AG10803 (cell line): ENCODE results near the gene GAGE10.
A peak's percentile ranks its signal among the peaks of the same experiment; 100 is the strongest.
"Not testable (repeated sequence)": the region's sequence is repeated elsewhere in the genome, so short reads cannot be mapped to it uniquely, and the experiment has no call there.

Experiments used
- DNase-seq: peaks from one replicate; pipeline ENCODE4 v3.0.0; 2010; ENCODE audit warnings: low read depth
- H3K4me3 ChIP-seq: 2 replicates; pipeline ENCODE4 v1.5.1; 2011; ENCODE audit warnings: mild to moderate bottlenecking, low read length, control low read depth
- TF ChIP-seq, protein P1 (sequence below): conservative IDR thresholded peaks from 2 replicates; pipeline ENCODE4 v1.5.1; 2011; ENCODE audit warnings: mild to moderate bottlenecking, low read length, control low read depth, inconsistent platforms

GAGE10 gene

DNA sequence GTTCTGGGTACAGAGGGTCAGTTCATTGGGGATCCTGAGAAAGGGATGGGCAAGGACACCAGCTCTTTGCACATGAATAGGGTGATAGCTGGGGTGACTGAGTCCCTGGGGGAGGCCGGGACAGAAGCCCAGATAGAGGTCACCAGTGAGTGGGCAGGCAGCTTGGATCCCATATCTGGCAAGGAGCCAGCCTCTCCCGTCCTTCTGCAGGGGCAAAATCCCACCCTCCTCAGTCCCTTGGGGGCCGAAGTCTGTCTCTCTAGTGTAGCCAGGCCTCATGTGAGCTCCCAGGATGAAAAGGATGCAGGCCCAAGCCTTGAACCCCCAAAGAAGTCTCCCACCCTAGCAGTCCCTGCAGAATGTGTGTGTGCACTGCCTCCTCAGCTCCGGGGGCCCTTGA, 16.9 kb upstream of the GAGE10 start:
- H3K4me3 ChIP-seq: no peak overlapping the region
- TF ChIP-seq, protein P1, sequence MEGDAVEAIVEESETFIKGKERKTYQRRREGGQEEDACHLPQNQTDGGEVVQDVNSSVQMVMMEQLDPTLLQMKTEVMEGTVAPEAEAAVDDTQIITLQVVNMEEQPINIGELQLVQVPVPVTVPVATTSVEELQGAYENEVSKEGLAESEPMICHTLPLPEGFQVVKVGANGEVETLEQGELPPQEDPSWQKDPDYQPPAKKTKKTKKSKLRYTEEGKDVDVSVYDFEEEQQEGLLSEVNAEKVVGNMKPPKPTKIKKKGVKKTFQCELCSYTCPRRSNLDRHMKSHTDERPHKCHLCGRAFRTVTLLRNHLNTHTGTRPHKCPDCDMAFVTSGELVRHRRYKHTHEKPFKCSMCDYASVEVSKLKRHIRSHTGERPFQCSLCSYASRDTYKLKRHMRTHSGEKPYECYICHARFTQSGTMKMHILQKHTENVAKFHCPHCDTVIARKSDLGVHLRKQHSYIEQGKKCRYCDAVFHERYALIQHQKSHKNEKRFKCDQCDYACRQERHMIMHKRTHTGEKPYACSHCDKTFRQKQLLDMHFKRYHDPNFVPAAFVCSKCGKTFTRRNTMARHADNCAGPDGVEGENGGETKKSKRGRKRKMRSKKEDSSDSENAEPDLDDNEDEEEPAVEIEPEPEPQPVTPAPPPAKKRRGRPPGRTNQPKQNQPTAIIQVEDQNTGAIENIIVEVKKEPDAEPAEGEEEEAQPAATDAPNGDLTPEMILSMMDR: no peak
- no peak for DNase-seq

DNA sequence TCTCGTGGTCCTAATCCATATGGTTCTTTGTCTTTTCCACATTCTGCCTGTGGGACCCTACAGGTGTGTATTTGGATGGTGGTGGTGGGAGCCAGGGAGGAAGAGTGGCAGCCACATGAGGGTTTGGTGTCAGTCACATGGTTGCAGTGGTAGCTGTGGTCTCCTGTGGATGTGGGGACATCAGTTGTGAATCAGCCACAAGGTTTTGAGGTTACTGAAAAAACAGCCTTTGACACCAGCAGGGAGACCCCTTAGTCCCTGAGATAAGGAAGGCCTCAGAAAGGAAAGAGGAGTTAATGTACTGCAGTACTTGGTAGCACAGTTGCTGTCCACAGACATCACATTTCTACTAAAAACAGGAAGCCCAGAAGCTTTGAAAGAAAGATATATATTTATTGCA, 15.8 kb upstream of the GAGE10 start:
- TF ChIP-seq, protein P1: no peak
- no peak overlapping the region for H3K4me3 ChIP-seq
- DNase-seq: no peak

DNA sequence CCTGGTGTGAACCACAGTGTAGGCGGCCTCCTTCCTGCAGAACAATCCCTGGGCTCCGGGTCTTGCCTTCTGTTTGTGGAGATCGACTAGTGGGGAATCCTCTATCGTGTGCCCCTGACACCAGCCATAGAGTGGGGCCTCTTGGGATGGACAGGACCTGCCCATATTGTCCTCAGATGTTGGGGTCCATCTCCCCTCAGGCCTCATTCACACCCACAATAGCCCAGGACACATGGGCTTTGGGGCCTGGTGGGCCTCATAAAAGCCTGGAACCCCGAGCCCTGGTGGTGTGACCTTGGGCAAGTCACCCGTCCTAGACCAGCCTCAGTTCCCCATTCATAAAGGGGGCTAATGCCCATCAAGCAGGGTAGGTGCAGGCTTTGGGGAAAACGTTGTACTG, 13.2 kb upstream of the GAGE10 start:
- no peak for DNase-seq
- TF ChIP-seq, protein P1: no peak
- H3K4me3 ChIP-seq: no peak overlapping the region

DNA sequence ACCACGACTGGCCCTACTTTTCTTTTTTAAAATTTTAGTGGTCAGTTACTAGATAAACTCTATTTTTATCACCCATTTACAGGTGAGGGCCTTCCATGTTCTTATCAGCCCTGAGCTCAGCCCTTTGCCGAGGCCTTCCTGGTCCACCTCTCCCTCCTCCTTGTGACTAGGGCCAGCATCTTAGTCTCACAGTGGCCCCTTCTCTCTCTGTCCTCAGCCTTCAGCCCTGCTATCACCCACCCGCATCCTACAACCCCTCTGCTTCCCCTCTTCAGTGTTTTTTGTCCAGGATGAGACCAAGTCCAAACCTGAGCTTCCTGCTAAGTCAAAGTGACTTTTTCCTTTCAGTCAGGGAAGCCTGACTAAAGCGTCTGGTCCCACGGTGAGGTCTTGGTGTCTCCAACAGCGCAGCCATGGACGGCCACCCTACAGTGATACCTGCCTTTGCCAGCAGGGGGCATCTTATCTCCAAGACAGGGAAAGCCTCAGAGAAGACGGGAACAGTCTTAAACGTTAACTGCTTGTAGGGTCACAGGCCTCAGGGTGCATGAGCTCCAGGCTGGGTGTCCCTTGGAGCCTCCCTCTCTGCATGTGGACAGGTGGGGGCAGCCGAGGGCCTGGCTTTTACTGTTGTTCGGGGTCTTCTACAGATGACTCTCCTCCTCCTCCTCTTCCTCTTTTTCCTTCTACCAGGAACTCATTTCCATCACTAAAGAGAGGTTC, 11.7 kb upstream of the GAGE10 start:
- TF ChIP-seq, protein P1: peak; percentile 64
- no peak overlapping the region for H3K4me3 ChIP-seq
- peak; percentile 47 for DNase-seq

DNA sequence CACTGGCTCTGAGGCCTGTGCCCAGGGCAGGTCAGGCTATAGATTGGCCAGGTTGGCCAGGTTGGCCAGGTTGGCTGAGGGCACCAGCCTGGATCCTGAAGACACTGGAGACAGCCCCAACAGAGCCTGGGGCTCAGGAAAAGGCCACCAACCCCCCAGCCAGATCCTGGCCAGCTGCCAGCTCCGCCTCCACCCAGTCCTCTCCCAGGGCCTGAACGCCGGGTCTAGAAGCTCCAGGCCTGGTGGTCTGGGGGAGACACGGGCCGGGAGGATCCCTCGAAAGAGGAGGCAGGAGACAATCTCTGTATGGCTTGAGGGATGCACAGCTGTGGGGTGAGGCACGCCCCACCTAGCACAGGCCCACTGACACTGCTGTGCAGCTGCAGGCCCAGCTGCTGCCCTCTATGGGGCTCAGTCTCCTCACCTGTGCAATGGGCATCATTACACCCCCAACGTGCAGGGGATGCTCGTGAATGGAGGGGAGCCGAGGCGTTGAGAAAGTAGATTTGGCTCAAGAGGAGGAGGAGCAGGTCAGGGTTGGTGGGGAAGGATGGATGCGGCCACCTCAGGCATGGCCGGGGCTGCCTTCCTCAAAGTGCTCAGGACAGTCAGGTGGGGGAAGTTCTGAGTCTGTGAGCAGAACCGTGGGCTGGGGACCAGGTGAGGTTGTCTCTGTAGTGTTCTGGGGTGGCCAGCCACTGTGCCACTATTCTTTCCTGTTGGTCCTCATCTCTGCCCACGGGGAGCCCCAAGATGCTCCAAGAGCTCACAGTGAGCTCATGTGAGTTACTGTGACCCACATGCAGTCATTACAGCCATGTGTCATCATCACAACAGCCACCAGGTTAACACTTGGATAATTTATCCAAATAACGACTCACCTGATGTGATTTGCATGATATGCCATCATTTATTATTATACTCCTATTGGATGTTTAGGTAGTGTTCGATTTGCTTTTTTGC, 10.8 kb upstream of the GAGE10 start:
- TF ChIP-seq, protein P1: no peak
- H3K4me3 ChIP-seq: no peak overlapping the region

DNA sequence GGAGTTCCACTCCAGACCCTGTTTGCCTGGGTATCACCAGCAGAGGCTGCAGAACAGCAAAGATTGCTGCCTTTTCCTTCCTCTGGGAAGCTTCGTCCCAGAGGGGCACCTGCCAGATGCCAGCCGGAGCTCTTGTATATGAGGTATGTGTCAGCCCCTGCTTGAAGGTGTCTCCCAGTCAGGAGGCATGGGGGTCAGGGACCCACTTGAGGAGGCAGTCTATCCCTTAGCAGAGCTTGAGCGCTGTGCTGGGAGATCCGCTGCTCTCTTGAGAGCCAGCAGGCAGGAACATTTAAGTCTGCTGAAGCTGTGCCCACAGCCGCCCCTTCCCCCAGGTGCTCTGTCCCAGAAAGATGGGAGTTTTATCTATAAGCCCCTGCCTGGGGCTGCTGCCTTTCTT, 4.2 kb upstream of the GAGE10 start:
- DNase-seq, H3K4me3 ChIP-seq: not testable (repeated sequence)

More for the DNA sequence above, 10.8 kb upstream of the GAGE10 start:
- no peak for DNase-seq

DNA sequence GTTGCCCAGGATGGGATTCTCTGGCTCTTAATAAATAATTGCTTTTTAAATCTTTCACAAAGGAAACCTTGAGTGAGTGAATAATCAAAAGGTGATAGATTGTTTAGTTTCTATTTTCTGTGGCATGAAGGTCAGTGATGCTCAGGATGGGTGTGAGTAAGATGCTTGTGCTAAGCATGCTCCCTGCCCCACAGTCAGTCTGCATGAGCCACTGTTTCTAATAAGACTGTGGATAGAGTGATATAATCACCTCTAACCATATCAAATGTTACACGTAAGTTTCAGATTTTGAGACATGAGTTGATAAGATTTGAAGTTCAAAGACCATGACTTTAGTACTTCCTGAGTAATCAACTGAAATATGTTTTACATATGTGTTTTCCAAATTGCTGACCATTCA, 2.7 kb upstream of the GAGE10 start:
- no peak for DNase-seq
- TF ChIP-seq, protein P1: no peak
- no peak overlapping the region for H3K4me3 ChIP-seq

DNA sequence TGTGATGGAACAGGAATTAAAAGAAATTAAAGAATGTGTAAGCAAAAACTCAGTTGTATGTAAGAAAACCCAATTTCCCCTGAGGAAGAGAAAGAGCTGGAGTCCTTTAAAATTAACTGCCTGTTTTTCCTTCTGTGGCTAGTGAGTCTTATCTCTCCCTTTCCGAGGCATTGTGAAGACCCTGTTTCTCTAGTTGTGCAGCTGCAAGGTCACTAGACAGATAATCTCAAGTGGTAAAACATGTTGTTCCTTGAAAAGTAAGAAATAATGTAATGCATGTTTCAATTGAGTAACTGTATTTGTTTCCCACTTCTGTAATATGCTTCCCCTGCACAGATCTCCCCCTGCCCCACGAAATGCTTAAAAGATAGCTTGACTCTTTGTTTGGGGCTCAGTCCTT, 4.3 kb downstream of the GAGE10 start:
- not testable (repeated sequence) for DNase-seq

More for the DNA sequence above, 4.3 kb downstream of the GAGE10 start:
- not testable (repeated sequence) for H3K4me3 ChIP-seq
